ENCODE data around the gene SORCS2.

DNA sequence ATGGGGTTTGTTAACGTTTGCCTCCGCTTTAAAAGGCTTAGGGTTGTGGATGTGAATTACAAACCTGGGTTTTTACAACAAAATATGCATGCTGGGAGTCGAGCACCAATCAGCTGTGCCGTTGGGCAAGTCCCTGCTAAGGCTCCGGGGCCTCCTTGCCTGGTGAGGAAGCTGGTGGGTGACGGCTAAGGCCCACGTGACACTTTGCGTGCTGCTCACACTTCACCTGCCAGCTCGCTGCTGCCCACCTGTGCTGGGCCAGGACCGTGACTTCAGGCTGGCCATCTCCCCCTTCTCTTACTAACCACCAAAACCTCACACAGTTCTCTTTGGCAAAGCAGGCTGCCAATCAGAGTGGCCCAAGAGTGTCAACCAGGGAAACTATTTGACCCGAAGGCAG lies 569.0 kb downstream of the SORCS2 start:
- TF ChIP-seq, protein P1, sequence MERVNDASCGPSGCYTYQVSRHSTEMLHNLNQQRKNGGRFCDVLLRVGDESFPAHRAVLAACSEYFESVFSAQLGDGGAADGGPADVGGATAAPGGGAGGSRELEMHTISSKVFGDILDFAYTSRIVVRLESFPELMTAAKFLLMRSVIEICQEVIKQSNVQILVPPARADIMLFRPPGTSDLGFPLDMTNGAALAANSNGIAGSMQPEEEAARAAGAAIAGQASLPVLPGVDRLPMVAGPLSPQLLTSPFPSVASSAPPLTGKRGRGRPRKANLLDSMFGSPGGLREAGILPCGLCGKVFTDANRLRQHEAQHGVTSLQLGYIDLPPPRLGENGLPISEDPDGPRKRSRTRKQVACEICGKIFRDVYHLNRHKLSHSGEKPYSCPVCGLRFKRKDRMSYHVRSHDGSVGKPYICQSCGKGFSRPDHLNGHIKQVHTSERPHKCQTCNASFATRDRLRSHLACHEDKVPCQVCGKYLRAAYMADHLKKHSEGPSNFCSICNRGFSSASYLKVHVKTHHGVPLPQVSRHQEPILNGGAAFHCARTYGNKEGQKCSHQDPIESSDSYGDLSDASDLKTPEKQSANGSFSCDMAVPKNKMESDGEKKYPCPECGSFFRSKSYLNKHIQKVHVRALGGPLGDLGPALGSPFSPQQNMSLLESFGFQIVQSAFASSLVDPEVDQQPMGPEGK (CRISPR knock-in tag; IDR thresholded peaks at IDR 0.05) = no peak
- TF ChIP-seq RXRA (CRISPR knock-in tag; IDR thresholded peaks at IDR 0.05) (no peak), MAFK (conservative IDR thresholded peaks at IDR 0.05 in 1 of 2, IDR thresholded peaks at IDR 0.05 in 1 of 2; ENCODE audit: low read length in 2 of 2) (no peak), HMGA1 (CRISPR knock-in tag; conservative IDR thresholded peaks at IDR 0.05) (no peak), ZNF121 (CRISPR knock-in tag; IDR thresholded peaks at IDR 0.05) (no peak), ZNF124 (CRISPR knock-in tag; IDR thresholded peaks at IDR 0.05) (no peak), HNRNPUL1 (IDR thresholded peaks at IDR 0.05; ENCODE audit: low read depth, low read length) (no peak), NR2C2 (CRISPR knock-in tag; IDR thresholded peaks at IDR 0.05; ENCODE audit: borderline replicate concordance) (no peak)
- TF ChIP-seq, protein P2, sequence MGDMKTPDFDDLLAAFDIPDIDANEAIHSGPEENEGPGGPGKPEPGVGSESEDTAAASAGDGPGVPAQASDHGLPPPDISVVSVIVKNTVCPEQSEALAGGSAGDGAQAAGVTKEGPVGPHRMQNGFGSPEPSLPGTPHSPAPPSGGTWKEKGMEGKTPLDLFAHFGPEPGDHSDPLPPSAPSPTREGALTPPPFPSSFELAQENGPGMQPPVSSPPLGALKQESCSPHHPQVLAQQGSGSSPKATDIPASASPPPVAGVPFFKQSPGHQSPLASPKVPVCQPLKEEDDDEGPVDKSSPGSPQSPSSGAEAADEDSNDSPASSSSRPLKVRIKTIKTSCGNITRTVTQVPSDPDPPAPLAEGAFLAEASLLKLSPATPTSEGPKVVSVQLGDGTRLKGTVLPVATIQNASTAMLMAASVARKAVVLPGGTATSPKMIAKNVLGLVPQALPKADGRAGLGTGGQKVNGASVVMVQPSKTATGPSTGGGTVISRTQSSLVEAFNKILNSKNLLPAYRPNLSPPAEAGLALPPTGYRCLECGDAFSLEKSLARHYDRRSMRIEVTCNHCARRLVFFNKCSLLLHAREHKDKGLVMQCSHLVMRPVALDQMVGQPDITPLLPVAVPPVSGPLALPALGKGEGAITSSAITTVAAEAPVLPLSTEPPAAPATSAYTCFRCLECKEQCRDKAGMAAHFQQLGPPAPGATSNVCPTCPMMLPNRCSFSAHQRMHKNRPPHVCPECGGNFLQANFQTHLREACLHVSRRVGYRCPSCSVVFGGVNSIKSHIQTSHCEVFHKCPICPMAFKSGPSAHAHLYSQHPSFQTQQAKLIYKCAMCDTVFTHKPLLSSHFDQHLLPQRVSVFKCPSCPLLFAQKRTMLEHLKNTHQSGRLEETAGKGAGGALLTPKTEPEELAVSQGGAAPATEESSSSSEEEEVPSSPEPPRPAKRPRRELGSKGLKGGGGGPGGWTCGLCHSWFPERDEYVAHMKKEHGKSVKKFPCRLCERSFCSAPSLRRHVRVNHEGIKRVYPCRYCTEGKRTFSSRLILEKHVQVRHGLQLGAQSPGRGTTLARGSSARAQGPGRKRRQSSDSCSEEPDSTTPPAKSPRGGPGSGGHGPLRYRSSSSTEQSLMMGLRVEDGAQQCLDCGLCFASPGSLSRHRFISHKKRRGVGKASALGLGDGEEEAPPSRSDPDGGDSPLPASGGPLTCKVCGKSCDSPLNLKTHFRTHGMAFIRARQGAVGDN (CRISPR knock-in tag; IDR thresholded peaks at IDR 0.05) = no peak; the same call in 1 of the 2 replicates
- TF ChIP-seq, protein P3, sequence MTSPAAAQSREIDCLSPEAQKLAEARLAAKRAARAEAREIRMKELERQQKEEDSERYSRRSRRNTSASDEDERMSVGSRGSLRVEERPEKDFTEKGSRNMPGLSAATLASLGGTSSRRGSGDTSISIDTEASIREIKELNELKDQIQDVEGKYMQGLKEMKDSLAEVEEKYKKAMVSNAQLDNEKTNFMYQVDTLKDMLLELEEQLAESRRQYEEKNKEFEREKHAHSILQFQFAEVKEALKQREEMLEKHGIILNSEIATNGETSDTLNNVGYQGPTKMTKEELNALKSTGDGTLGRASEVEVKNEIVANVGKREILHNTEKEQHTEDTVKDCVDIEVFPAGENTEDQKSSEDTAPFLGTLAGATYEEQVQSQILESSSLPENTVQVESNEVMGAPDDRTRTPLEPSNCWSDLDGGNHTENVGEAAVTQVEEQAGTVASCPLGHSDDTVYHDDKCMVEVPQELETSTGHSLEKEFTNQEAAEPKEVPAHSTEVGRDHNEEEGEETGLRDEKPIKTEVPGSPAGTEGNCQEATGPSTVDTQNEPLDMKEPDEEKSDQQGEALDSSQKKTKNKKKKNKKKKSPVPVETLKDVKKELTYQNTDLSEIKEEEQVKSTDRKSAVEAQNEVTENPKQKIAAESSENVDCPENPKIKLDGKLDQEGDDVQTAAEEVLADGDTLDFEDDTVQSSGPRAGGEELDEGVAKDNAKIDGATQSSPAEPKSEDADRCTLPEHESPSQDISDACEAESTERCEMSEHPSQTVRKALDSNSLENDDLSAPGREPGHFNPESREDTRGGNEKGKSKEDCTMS (CRISPR knock-in tag; conservative IDR thresholded peaks at IDR 0.05) = no peak
- TF ChIP-seq, protein P4, sequence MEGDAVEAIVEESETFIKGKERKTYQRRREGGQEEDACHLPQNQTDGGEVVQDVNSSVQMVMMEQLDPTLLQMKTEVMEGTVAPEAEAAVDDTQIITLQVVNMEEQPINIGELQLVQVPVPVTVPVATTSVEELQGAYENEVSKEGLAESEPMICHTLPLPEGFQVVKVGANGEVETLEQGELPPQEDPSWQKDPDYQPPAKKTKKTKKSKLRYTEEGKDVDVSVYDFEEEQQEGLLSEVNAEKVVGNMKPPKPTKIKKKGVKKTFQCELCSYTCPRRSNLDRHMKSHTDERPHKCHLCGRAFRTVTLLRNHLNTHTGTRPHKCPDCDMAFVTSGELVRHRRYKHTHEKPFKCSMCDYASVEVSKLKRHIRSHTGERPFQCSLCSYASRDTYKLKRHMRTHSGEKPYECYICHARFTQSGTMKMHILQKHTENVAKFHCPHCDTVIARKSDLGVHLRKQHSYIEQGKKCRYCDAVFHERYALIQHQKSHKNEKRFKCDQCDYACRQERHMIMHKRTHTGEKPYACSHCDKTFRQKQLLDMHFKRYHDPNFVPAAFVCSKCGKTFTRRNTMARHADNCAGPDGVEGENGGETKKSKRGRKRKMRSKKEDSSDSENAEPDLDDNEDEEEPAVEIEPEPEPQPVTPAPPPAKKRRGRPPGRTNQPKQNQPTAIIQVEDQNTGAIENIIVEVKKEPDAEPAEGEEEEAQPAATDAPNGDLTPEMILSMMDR (CRISPR knock-in tag; IDR thresholded peaks at IDR 0.05) = no peak
